A549 (cell line): ENCODE data around the gene KCNMB1.

Experiments
- CHD2 ChIP-seq: fragments of 150-350 bp; IDR thresholded peaks from 2 replicates; pipeline ENCODE4 v1.6.1; 2014; ENCODE audit warnings: low read length; ENCODE audit not compliant: partially characterized antibody
- EP300 ChIP-seq, 2 experiments: fragments of >200 bp; sonication (Bioruptor Twin); formaldehyde crosslinking; IDR thresholded peaks; 2 replicates in 1 of 2; 3 replicates in 1 of 2; pipeline ENCODE4 v1.6.1; 2016 to 2017
- ESRRA ChIP-seq: fragments of 150-350 bp; IDR thresholded peaks from 2 replicates; pipeline ENCODE4 v1.6.1; 2014; ENCODE audit warnings: mild to moderate bottlenecking, low read length, borderline replicate concordance
- MYC ChIP-seq: IDR thresholded peaks from 2 replicates; pipeline ENCODE4 v1.6.1; 2012; ENCODE audit warnings: mild to moderate bottlenecking, inconsistent platforms, low read length, improper control_type of control experiment, borderline replicate concordance
- POLR2A ChIP-seq: IDR thresholded peaks from 2 replicates; pipeline ENCODE4 v1.6.1; 2012; ENCODE audit warnings: mild to moderate bottlenecking, low read length
- RAD21 ChIP-seq, 2 experiments: fragments of >200 bp in 1 of 2; sonication (Bioruptor Twin) in 1 of 2; formaldehyde crosslinking in 1 of 2; IDR thresholded peaks in 1 of 2; conservative IDR thresholded peaks in 1 of 2; 2 replicates in 1 of 2; 3 replicates in 1 of 2; pipeline ENCODE4 v1.6.1; 2012 to 2018; ENCODE audit warnings: inconsistent platforms in 1 of 2
- RNF2 ChIP-seq: fragments of 200-600 bp; sonication (generic); IDR thresholded peaks from 2 replicates; pipeline ENCODE4 v1.6.1; 2016; ENCODE audit warnings: low read depth, mild to moderate bottlenecking, antibody characterized with exemption, moderate library complexity, borderline replicate concordance
- SREBF2 ChIP-seq: fragments of 450-650 bp; IDR thresholded peaks from 2 replicates; pipeline ENCODE4 v1.6.1; 2014; ENCODE audit warnings: mild to moderate bottlenecking, moderate library complexity
- TF ChIP-seq, protein P1 (sequence below): fragments of >200 bp; sonication (Bioruptor Twin); formaldehyde crosslinking; IDR thresholded peaks from 3 replicates; pipeline ENCODE4 v1.5.1; 2016
- TF ChIP-seq, protein P2 (sequence below): IDR thresholded peaks from 2 replicates; pipeline ENCODE4 v1.6.1; 2012
- TF ChIP-seq, protein P3 (sequence below): fragments of 200-600 bp; sonication (generic); IDR thresholded peaks from 2 replicates; pipeline ENCODE4 v1.6.1; 2016; ENCODE audit warnings: antibody characterized with exemption, mild to moderate bottlenecking, moderate library complexity

DNA sequence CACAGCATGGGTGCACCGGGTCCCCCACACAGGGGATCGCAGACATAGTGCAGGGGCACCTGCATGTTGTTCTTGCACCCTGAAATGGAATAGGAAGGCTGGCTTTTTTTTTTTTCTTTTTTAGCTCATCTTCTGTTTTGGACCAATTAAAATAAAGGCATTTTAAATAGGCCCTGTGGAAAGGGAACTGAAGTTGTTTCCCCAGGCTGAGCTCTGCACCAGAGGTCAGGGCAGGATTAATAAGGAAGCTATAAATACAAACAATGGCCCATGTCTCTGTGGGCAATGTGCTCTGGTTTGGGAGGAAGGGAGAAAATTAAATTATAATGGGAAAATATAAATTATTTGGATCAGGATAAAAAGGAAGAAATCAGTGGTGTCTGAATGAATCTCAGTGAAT lies 21.2 kb upstream of the KCNMB1 start:
- TF ChIP-seq, protein P1, sequence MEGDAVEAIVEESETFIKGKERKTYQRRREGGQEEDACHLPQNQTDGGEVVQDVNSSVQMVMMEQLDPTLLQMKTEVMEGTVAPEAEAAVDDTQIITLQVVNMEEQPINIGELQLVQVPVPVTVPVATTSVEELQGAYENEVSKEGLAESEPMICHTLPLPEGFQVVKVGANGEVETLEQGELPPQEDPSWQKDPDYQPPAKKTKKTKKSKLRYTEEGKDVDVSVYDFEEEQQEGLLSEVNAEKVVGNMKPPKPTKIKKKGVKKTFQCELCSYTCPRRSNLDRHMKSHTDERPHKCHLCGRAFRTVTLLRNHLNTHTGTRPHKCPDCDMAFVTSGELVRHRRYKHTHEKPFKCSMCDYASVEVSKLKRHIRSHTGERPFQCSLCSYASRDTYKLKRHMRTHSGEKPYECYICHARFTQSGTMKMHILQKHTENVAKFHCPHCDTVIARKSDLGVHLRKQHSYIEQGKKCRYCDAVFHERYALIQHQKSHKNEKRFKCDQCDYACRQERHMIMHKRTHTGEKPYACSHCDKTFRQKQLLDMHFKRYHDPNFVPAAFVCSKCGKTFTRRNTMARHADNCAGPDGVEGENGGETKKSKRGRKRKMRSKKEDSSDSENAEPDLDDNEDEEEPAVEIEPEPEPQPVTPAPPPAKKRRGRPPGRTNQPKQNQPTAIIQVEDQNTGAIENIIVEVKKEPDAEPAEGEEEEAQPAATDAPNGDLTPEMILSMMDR, result no peak
- no peak for TF ChIP-seq ESRRA
- no peak for TF ChIP-seq POLR2A
- TF ChIP-seq, protein P2, sequence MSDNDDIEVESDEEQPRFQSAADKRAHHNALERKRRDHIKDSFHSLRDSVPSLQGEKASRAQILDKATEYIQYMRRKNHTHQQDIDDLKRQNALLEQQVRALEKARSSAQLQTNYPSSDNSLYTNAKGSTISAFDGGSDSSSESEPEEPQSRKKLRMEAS, result no peak
- TF ChIP-seq CHD2, result no peak
- TF ChIP-seq RAD21 (conservative IDR thresholded peaks at IDR 0.05 in 1 of 2, IDR thresholded peaks at IDR 0.05 in 1 of 2), result no peak
- no peak for TF ChIP-seq EP300 (IDR thresholded peaks at IDR 0.05)
- TF ChIP-seq, protein P3, sequence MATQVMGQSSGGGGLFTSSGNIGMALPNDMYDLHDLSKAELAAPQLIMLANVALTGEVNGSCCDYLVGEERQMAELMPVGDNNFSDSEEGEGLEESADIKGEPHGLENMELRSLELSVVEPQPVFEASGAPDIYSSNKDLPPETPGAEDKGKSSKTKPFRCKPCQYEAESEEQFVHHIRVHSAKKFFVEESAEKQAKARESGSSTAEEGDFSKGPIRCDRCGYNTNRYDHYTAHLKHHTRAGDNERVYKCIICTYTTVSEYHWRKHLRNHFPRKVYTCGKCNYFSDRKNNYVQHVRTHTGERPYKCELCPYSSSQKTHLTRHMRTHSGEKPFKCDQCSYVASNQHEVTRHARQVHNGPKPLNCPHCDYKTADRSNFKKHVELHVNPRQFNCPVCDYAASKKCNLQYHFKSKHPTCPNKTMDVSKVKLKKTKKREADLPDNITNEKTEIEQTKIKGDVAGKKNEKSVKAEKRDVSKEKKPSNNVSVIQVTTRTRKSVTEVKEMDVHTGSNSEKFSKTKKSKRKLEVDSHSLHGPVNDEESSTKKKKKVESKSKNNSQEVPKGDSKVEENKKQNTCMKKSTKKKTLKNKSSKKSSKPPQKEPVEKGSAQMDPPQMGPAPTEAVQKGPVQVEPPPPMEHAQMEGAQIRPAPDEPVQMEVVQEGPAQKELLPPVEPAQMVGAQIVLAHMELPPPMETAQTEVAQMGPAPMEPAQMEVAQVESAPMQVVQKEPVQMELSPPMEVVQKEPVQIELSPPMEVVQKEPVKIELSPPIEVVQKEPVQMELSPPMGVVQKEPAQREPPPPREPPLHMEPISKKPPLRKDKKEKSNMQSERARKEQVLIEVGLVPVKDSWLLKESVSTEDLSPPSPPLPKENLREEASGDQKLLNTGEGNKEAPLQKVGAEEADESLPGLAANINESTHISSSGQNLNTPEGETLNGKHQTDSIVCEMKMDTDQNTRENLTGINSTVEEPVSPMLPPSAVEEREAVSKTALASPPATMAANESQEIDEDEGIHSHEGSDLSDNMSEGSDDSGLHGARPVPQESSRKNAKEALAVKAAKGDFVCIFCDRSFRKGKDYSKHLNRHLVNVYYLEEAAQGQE, result no peak
- no peak for TF ChIP-seq SREBF2
- no peak for TF ChIP-seq MYC
- TF ChIP-seq RNF2, result no peak
